HG02763 (cell line): ENCODE measurements around the gene SLC44A3.

Experiments
- ATAC-seq: cut with Tn5 transposase; IDR thresholded peaks from one replicate; pipeline ENCODE4 v1.9.1; 2021; ENCODE audit warnings: mild to moderate bottlenecking, moderate library complexity; ENCODE audit not compliant: unreplicated experiment

SLC44A3 gene

GRCh38 chr1:94801919-94802546 is 18.1 kb upstream of the SLC44A3 start:
- ATAC-seq = peak; percentile 61

GRCh38 chr1:94803106-94803505 is 17.1 kb upstream of the SLC44A3 start:
- no peak for ATAC-seq

- ATAC-seq = no peak
Observed at GRCh38 chr1:94803517-94804441, 16.4 kb upstream of the SLC44A3 start.

- ATAC-seq = no peak
Observed at GRCh38 chr1:94804442-94804837, 15.7 kb upstream of the SLC44A3 start.

GRCh38 chr1:94805912-94806311 is 14.2 kb upstream of the SLC44A3 start:
- no peak for ATAC-seq

GRCh38 chr1:94806441-94806871 is 13.7 kb upstream of the SLC44A3 start:
- ATAC-seq = no peak

- ATAC-seq = no peak
Observed at GRCh38 chr1:94807742-94808491, 12.2 kb upstream of the SLC44A3 start.

GRCh38 chr1:94808669-94809068 is 11.5 kb upstream of the SLC44A3 start:
- ATAC-seq = no peak

- ATAC-seq = no peak
Observed at GRCh38 chr1:94812985-94813384, 7.2 kb upstream of the SLC44A3 start.

- ATAC-seq = no peak
Observed at GRCh38 chr1:94816030-94816429, 4.1 kb upstream of the SLC44A3 start.

- ATAC-seq = no peak
Observed at GRCh38 chr1:94817712-94818111, 2.4 kb upstream of the SLC44A3 start.

GRCh38 chr1:94819238-94819944 is 766 bp upstream of the SLC44A3 start:
- ATAC-seq = no peak

GRCh38 chr1:94820936-94821335 is 779 bp downstream of the SLC44A3 start:
- no peak for ATAC-seq

- ATAC-seq = no peak
Observed at GRCh38 chr1:94821636-94822305, 1.6 kb downstream of the SLC44A3 start.

GRCh38 chr1:94823116-94823515 is 3.0 kb downstream of the SLC44A3 start:
- no peak for ATAC-seq

GRCh38 chr1:94825936-94826335 is 5.8 kb downstream of the SLC44A3 start:
- no peak for ATAC-seq

GRCh38 chr1:94827434-94827833 is 7.3 kb downstream of the SLC44A3 start:
- ATAC-seq = no peak

- ATAC-seq = no peak
Observed at GRCh38 chr1:94828251-94828650, 8.1 kb downstream of the SLC44A3 start.

GRCh38 chr1:94831641-94832040 is 11.5 kb downstream of the SLC44A3 start:
- no peak for ATAC-seq

- ATAC-seq = no peak
Observed at GRCh38 chr1:94832446-94832845, 12.3 kb downstream of the SLC44A3 start.
